ENCODE data around the gene MGA.

The MGA gene

GRCh38 chr15:41777421-41777973 lies 117.3 kb downstream of the MGA start (continued):
- TF ChIP-seq POU6F1 (CRISPR knock-in tag; IDR thresholded peaks at IDR 0.05; ENCODE audit: borderline replicate concordance, low read depth) (no peak), PPARA (CRISPR knock-in tag; IDR thresholded peaks at IDR 0.05; ENCODE audit: borderline replicate concordance) (no peak)

- ATAC-seq, result no peak
- no peak for TF ChIP-seq CSRNP3 (CRISPR knock-in tag; IDR thresholded peaks at IDR 0.05)
Measured at GRCh38 chr15:41778521-41778920, 118.3 kb downstream of the MGA start.

- ATAC-seq, result no peak
- no peak for TF ChIP-seq ISL1 (CRISPR knock-in tag; IDR thresholded peaks at IDR 0.05)
- no peak for TF ChIP-seq ZC3H10 (CRISPR knock-in tag; IDR thresholded peaks at IDR 0.05)
- TF ChIP-seq GLIS3 (CRISPR knock-in tag; IDR thresholded peaks at IDR 0.05), result no peak
Measured at GRCh38 chr15:41779662-41780157, 119.5 kb downstream of the MGA start.

- no peak for ATAC-seq
- TF ChIP-seq ZNF8 (CRISPR knock-in tag; IDR thresholded peaks at IDR 0.05) (no peak), ZNF70 (CRISPR knock-in tag; IDR thresholded peaks at IDR 0.05) (no peak), CSRNP3 (CRISPR knock-in tag; IDR thresholded peaks at IDR 0.05) (no peak), RARB (CRISPR knock-in tag; IDR thresholded peaks at IDR 0.05) (no peak), GLIS3 (CRISPR knock-in tag; IDR thresholded peaks at IDR 0.05) (no peak), ZC3H10 (CRISPR knock-in tag; IDR thresholded peaks at IDR 0.05) (no peak), ISL1 (CRISPR knock-in tag; IDR thresholded peaks at IDR 0.05) (no peak), ZFP3 (CRISPR knock-in tag; IDR thresholded peaks at IDR 0.05) (no peak), CREB5 (CRISPR knock-in tag; IDR thresholded peaks at IDR 0.05; ENCODE audit: low read depth) (no peak), PATZ1 (CRISPR knock-in tag; IDR thresholded peaks at IDR 0.05; ENCODE audit: borderline replicate concordance) (no peak), OSR1 (CRISPR knock-in tag; IDR thresholded peaks at IDR 0.05) (no peak)
Measured at GRCh38 chr15:41780266-41780665, 120.1 kb downstream of the MGA start.

GRCh38 chr15:41780727-41781126 lies 120.5 kb downstream of the MGA start:
- no peak for TF ChIP-seq ZFP3 (CRISPR knock-in tag; IDR thresholded peaks at IDR 0.05)
- TF ChIP-seq TOX (CRISPR knock-in tag; IDR thresholded peaks at IDR 0.05; ENCODE audit: borderline replicate concordance), result no peak
- TF ChIP-seq RARB (CRISPR knock-in tag; IDR thresholded peaks at IDR 0.05), result no peak
- no peak for TF ChIP-seq OSR1 (CRISPR knock-in tag; IDR thresholded peaks at IDR 0.05)
- TF ChIP-seq TCF4 (CRISPR knock-in tag; IDR thresholded peaks at IDR 0.05; ENCODE audit: borderline replicate concordance), result no peak
- no peak for ATAC-seq

Data from SK-N-SH treated with all-trans-retinoic acid at 6 μM for 48 hours (cell line).